Fibroblast of pulmonary artery (primary cell): ENCODE results near the gene QKI.

Source experiments
- DNase-seq: peaks from one replicate; pipeline ENCODE4 v3.0.0-alpha.2; 2010; ENCODE audit warnings: low read depth
- H3K4me3 ChIP-seq: replicated peaks from 2 replicates; pipeline ENCODE4 v1.5.1; 2011; ENCODE audit warnings: low read depth, mild to moderate bottlenecking, control low read depth, low read length, moderate library complexity
- TF ChIP-seq, protein P1 (sequence below): IDR thresholded peaks from 2 replicates; pipeline ENCODE4 v1.5.1; 2011; ENCODE audit warnings: mild to moderate bottlenecking, control low read depth, low read length, inconsistent platforms; ENCODE audit errors: missing control alignments

The QKI gene

DNA sequence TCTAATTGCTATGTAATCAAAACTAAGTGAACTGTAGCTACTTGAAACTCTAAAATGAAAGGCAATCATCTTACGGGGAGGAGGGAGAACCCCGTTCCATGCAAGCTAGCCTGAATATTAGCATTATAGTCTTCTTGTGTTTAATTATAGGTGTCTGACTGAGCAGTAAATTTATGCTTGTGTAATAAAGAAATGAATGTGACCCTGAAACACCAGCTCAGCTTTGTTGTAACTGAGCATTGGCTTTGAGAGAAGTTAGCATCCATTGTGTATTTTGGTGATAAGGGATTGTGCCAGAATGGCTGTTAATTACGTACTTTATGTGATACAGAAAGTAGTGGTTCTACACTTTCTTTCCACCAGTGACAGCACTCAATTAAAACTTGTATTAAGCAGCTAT is 86.9 kb downstream of the QKI start:
- no peak for DNase-seq
- TF ChIP-seq, protein P1, sequence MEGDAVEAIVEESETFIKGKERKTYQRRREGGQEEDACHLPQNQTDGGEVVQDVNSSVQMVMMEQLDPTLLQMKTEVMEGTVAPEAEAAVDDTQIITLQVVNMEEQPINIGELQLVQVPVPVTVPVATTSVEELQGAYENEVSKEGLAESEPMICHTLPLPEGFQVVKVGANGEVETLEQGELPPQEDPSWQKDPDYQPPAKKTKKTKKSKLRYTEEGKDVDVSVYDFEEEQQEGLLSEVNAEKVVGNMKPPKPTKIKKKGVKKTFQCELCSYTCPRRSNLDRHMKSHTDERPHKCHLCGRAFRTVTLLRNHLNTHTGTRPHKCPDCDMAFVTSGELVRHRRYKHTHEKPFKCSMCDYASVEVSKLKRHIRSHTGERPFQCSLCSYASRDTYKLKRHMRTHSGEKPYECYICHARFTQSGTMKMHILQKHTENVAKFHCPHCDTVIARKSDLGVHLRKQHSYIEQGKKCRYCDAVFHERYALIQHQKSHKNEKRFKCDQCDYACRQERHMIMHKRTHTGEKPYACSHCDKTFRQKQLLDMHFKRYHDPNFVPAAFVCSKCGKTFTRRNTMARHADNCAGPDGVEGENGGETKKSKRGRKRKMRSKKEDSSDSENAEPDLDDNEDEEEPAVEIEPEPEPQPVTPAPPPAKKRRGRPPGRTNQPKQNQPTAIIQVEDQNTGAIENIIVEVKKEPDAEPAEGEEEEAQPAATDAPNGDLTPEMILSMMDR, result no peak
- no peak overlapping the region for H3K4me3 ChIP-seq

DNA sequence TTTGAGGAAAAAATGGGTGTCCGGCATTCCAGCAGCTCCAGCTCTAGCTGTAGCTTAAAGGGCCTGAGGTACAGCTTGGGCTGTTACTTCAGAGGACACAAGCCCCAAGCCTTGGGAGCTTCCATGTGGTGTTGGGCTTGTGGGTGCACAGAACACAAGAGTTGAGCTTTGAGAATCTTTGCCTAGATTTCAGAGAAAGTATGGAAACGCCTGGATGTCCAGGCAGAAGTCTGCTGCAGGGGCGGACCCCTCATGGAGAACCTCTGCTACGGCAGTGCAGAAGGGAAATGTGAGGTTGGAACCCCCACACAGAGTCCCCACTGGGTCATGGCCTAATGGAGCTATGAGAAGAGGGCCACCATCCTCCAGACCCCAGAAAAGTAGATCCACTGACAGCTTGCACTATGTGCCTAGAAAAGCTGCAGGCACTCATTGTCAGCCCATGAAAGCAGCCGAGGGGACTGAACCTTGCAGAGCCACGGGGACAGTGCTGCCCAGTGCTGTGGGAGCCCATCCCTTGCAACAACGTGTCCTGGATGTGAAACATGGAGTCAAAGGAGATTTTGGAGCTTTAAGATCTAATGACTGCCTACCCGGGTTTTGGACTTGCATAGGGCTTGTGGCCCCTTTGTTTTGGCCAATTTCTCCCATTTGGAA is 90.6 kb downstream of the QKI start:
- no peak overlapping the region for H3K4me3 ChIP-seq
- TF ChIP-seq, protein P1, result no peak
- DNase-seq, result no peak

DNA sequence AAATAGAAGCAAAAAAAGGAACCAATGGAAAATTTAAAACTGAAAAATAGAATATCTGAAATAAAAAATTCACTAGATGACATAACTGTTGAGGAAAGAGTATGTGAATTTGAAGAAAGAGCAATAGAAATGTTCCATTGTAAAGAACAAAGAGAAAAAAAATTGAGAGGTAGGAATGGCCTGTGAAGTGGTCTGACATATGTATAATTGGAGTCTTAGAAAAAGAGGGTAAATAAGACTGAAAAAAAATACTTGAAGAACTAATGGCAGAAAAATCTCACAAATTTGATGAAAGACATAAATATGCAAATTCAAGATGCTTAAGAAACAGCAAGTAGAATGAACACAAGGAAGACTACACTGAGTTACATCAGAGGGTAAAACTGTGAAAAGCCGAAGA is 93.4 kb downstream of the QKI start:
- no peak overlapping the region for H3K4me3 ChIP-seq
- peak; percentile 13 for DNase-seq
- TF ChIP-seq, protein P1, result no peak

DNA sequence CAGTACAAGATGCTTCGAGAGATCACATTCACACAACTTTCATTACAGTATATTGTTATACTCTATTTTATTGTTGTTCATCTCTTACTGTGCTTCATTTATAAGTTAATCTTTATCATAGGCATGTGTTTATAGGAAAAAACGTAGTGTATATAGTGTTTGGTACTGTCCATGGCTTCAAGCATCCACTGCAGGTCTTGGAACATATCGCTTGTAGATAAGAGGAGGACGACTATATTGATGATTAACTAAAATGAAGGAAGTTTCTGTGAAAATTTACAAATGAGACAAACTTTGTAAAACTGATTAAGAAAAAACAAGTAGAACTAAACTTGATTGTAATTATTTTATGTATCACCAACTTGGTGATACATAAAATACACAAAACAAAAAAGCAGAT is 98.5 kb downstream of the QKI start:
- H3K4me3 ChIP-seq, result no peak overlapping the region
- TF ChIP-seq, protein P1, result no peak
- no peak for DNase-seq

DNA sequence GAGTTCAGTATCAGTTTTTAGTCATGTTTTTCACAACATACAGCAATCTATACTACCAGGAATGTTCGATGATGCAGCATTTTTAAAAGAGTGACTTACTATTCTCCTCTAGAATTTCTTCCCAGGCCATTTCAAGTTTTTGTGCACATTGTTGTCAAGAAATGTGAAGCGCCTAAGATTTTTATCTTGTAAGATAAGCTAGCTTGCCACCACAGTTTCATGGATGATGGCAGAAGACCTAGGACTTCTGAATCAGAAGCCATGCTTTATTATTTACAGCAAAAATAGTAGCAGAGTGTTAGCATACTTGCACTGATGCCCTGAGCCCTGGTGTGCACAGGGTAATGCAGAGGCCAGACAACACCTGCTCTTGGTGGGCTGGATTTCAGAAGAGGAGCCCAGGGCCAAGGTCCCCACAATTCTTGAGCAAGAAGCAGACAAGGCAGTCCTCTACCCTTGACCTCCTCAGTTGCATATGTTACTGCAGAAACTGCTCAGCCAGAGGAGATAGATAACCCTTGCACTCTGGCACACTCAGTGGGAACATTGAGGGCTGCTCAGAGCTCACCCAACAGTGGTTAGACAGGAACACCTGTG is 99.2 kb downstream of the QKI start:
- no peak overlapping the region for H3K4me3 ChIP-seq
- TF ChIP-seq, protein P1, result no peak
- no peak for DNase-seq

DNA sequence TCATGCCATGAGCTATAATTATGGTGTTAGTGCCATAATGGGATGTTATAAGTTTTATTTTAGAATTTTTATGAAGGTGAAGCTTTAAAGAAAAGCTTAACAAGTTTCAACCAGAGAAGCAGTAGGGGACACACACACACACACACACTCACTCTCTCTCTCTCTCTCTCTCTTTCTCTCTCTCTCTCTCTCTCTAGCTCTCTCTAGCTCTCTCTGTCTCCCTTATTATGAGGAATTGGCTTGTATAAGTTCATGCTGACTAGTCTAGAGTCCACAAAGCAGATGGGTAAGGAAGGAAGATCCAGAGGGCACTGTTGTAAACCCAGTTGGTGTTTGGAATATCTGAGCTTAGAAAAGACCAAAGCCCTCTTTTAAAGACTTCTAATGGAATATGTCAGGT is 102.4 kb downstream of the QKI start:
- DNase-seq, result no peak
- TF ChIP-seq, protein P1, result no peak
- H3K4me3 ChIP-seq, result no peak overlapping the region

DNA sequence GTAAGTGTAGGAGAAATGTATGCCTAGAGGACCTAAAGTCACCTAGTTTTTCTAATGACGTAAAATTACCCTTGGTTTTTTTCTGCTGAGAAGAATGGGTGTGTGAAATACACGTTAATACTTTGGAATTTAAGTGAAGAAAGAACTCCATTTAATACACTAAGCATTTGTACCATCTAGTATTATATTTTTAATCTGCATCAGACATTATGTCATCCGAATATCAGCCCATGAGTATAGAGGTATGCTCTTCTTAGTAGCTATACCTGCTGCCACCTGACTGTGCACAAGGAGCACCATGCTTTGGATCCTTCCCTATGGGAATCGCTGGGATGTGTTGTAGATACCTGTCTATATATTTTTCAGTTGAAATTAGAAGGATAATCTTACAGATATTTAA is 106.4 kb downstream of the QKI start:
- no peak for DNase-seq
- H3K4me3 ChIP-seq, result no peak overlapping the region
- TF ChIP-seq, protein P1, result no peak
